Measurements from ENCODE around the gene HNRNPA3. TPM values are rescaled to one million over a fixed set of nuclear protein-coding genes. Genes with fewer than 3 reads are reported as not detected.
"Not testable (repeated sequence)": the region's sequence is repeated elsewhere in the genome, so short reads cannot be mapped to it uniquely, and the experiment has no call there.

The HNRNPA3 gene
- total RNA-seq, 1 donor from 2014 or later, result 184 TPM

DNA sequence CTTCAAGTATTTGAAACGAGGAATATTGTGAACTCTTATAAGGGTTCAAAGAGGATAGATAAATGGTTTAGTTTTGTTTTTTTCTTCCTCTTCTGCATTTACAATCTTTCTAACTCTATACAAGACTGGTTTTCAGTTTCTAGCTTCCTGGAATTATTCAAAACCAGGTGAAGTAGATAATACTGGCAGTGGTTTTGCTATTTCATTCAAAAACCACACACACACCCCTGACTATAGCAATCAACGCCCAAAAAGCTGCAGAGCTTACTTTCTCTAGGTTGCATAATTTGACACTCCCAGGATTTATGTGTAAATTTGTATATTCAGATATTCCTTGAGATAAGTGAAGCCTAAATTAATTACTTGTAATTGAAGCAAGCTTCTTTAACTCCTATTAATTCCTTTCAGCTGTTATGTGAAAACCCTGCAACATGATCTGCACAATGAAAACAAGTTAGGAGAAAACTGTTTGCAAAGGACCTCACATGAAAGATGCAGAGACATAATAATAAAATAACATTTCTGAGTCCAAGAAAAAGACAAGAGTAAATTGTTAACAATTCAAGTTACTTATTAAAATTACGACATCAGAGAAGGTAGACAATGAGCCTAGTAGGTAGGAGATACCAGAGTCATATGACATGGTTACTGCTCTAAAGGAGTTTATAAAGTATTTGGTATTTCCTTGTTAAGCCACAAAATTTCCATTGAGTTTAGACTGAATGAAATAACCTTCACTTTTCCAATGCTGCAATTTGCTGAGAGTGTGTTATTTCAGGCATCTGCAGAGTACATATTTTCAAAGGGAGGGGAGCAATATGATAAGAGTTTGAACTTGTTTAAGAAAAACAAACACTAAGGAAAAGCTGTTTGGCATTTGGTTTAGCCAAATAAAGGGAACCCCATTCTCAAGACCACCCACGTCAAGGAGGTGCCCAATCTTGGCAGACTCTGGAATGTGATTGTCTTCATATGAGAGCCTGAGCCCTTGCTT is 53.5 kb downstream of the HNRNPA3 start:
- Histone ChIP-seq H3K36me3 (ENCODE audit: insufficient read depth, low read length) (no peaks in the 10 kb centered on the region), H3K27ac (ENCODE audit: low read depth, low read length) (no peak overlapping the region), H4K20me1 (ENCODE audit: insufficient read depth, low read length) (peaks cover 16% of the 10 kb centered on the region), H3K4me2 (ENCODE audit: low read length) (peak overlapping the region; percentile 85), H2AFZ (ENCODE audit: low read depth, low read length) (no peak overlapping the region), H3K9ac (ENCODE audit: low read length) (peak overlapping the region; percentile 92), H3K27me3 (ENCODE audit: insufficient read depth, low read length) (no peaks in the 10 kb centered on the region), H3K4me3 (ENCODE audit: insufficient read depth, low read depth, low read length) (no peak overlapping the region), H3K4me1 (ENCODE audit: insufficient read depth, low read length) (peaks cover 22% of the 10 kb centered on the region), H3K79me2 (ENCODE audit: insufficient read depth, low read length) (peaks cover 32% of the 10 kb centered on the region), H3K9me3 (ENCODE audit: insufficient read depth, low read depth, low read length) (no peaks in the 10 kb centered on the region)
- Mint-ChIP-seq H3K4me1 (ENCODE audit: low read depth, unreplicated experiment) (peaks cover 15% of the 10 kb centered on the region), H3K36me3 (ENCODE audit: low read depth, unreplicated experiment) (no peaks in the 10 kb centered on the region), H3K27ac (ENCODE audit: unreplicated experiment) (peak overlapping the region; percentile 100), H3K4me3 (ENCODE audit: unreplicated experiment) (peak overlapping the region; percentile 90), H3K9me3 (ENCODE audit: unreplicated experiment) (no peaks in the 10 kb centered on the region), H3K27me3 (ENCODE audit: low read depth, unreplicated experiment) (no peaks in the 10 kb centered on the region)
- FAIRE-seq (no peak), DNase-seq (ENCODE audit: low read depth) (peak; percentile 80)
- TF ChIP-seq, protein P1, sequence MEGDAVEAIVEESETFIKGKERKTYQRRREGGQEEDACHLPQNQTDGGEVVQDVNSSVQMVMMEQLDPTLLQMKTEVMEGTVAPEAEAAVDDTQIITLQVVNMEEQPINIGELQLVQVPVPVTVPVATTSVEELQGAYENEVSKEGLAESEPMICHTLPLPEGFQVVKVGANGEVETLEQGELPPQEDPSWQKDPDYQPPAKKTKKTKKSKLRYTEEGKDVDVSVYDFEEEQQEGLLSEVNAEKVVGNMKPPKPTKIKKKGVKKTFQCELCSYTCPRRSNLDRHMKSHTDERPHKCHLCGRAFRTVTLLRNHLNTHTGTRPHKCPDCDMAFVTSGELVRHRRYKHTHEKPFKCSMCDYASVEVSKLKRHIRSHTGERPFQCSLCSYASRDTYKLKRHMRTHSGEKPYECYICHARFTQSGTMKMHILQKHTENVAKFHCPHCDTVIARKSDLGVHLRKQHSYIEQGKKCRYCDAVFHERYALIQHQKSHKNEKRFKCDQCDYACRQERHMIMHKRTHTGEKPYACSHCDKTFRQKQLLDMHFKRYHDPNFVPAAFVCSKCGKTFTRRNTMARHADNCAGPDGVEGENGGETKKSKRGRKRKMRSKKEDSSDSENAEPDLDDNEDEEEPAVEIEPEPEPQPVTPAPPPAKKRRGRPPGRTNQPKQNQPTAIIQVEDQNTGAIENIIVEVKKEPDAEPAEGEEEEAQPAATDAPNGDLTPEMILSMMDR (IDR thresholded peaks at IDR 0.05; ENCODE audit: insufficient read depth, low read depth, low read length), result no peak
- TF ChIP-seq EZH2 (IDR thresholded peaks at IDR 0.05; ENCODE audit: insufficient read depth, low read length), result no peak

DNA sequence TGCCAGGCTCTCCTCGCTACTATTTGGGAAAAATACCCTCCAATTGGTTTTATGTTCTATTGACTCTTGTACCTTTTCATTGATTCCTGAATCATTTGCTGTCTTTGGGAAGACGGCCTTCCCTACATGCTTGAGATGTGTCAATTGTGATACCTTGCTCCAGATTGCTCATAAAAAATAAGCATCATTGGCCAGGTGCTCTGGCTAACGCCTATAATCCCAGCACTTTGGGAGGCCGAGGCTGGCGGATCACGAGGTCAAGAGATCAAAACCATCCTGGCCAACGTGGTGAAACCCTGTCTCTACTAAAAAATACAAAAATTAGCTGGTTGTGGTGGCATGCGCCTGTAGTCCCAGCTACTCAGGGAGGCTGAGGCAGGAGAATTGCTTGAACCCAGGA is 54.4 kb downstream of the HNRNPA3 start:
- not testable (repeated sequence) for H2AFZ ChIP-seq (ENCODE audit: low read depth, low read length); H3K9me3 ChIP-seq (ENCODE audit: insufficient read depth, low read depth, low read length); H4K20me1 ChIP-seq (ENCODE audit: insufficient read depth, low read length); H3K36me3 ChIP-seq (ENCODE audit: insufficient read depth, low read length); H3K4me3 ChIP-seq (ENCODE audit: insufficient read depth, low read depth, low read length); FAIRE-seq; H3K4me3 Mint-ChIP-seq (ENCODE audit: unreplicated experiment); H3K27ac Mint-ChIP-seq (ENCODE audit: unreplicated experiment); DNase-seq (ENCODE audit: low read depth); H3K27me3 Mint-ChIP-seq (ENCODE audit: low read depth, unreplicated experiment); H3K9me3 Mint-ChIP-seq (ENCODE audit: unreplicated experiment); H3K9ac ChIP-seq (ENCODE audit: low read length); H3K27ac ChIP-seq (ENCODE audit: low read depth, low read length); H3K36me3 Mint-ChIP-seq (ENCODE audit: low read depth, unreplicated experiment); H3K27me3 ChIP-seq (ENCODE audit: insufficient read depth, low read length)
- Histone ChIP-seq H3K79me2 (ENCODE audit: insufficient read depth, low read length) (peaks cover 24% of the 10 kb centered on the region), H3K4me1 (ENCODE audit: insufficient read depth, low read length) (peaks cover 19% of the 10 kb centered on the region), H3K4me2 (ENCODE audit: low read length) (peak overlapping the region; percentile 85)
- H3K4me1 Mint-ChIP-seq (ENCODE audit: low read depth, unreplicated experiment), result peaks cover 15% of the 10 kb centered on the region

DNA sequence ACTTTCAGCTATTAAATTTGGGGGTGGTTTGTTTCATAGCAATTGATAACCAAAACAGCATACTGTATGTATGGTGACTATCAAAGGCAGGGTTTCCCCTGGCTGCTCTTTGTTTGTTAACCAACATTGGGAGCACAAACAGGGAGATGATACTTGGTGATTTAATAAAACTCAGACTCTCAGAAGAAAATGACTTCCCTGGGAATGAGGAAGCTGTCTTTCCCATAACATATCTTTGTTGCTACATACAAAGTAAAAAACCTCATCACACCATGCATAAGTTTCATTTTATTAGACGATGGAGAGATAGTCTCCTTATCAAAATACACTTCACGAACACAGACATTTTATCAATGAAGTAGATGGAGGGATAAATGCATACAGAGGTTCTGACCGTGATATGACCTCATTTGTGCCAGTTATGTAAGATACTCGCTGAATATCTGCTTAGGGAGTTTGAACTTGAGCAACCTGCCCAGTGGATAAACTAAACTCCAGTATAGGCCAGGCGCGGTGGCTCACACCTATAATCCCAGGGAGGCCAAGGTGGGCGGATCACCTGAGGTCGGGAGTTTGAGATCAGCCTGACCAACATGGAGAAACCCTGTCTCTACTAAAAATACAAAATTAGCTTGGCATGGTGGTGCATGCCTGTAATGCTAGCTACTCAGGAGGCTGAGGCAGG is 55.7 kb downstream of the HNRNPA3 start:
- no peaks in the 10 kb centered on the region for H3K27me3 ChIP-seq (ENCODE audit: insufficient read depth, low read length)
- TF ChIP-seq EZH2 (IDR thresholded peaks at IDR 0.05; ENCODE audit: insufficient read depth, low read length), result no peak
- TF ChIP-seq, protein P1 (IDR thresholded peaks at IDR 0.05; ENCODE audit: insufficient read depth, low read depth, low read length), result no peak
- no peak overlapping the region for H3K9ac ChIP-seq (ENCODE audit: low read length)
- peaks cover 15% of the 10 kb centered on the region for H3K4me1 Mint-ChIP-seq (ENCODE audit: low read depth, unreplicated experiment)
- no peaks in the 10 kb centered on the region for H3K9me3 ChIP-seq (ENCODE audit: insufficient read depth, low read depth, low read length)
- no peak overlapping the region for H3K27ac Mint-ChIP-seq (ENCODE audit: unreplicated experiment)
- no peaks in the 10 kb centered on the region for H3K36me3 Mint-ChIP-seq (ENCODE audit: low read depth, unreplicated experiment)
- no peak for FAIRE-seq
- H3K36me3 ChIP-seq (ENCODE audit: insufficient read depth, low read length), result no peaks in the 10 kb centered on the region
- DNase-seq (ENCODE audit: low read depth), result no peak
- no peak overlapping the region for H3K4me3 ChIP-seq (ENCODE audit: insufficient read depth, low read depth, low read length)
- peaks cover 10% of the 10 kb centered on the region for H3K79me2 ChIP-seq (ENCODE audit: insufficient read depth, low read length)
- H3K27me3 Mint-ChIP-seq (ENCODE audit: low read depth, unreplicated experiment), result no peaks in the 10 kb centered on the region
- no peak overlapping the region for H3K27ac ChIP-seq (ENCODE audit: low read depth, low read length)
- H3K4me2 ChIP-seq (ENCODE audit: low read length), result no peak overlapping the region
- no peak overlapping the region for H2AFZ ChIP-seq (ENCODE audit: low read depth, low read length)
- H3K4me3 Mint-ChIP-seq (ENCODE audit: unreplicated experiment), result no peak overlapping the region
- no peaks in the 10 kb centered on the region for H4K20me1 ChIP-seq (ENCODE audit: insufficient read depth, low read length)
- H3K4me1 ChIP-seq (ENCODE audit: insufficient read depth, low read length), result peaks cover 18% of the 10 kb centered on the region
- H3K9me3 Mint-ChIP-seq (ENCODE audit: unreplicated experiment), result no peaks in the 10 kb centered on the region
